ENCODE data around the gene SFXN3. TPM values are rescaled to one million over a fixed set of nuclear protein-coding genes. Genes with fewer than 3 reads are reported as not detected.

The SFXN3 gene
- total and polyA plus RNA-seq, 2 of the 13 experiments (the other 11 are each of a cell fraction or from before 2014, with no cell fraction given), result 16.8 to 71.5 TPM

DNA sequence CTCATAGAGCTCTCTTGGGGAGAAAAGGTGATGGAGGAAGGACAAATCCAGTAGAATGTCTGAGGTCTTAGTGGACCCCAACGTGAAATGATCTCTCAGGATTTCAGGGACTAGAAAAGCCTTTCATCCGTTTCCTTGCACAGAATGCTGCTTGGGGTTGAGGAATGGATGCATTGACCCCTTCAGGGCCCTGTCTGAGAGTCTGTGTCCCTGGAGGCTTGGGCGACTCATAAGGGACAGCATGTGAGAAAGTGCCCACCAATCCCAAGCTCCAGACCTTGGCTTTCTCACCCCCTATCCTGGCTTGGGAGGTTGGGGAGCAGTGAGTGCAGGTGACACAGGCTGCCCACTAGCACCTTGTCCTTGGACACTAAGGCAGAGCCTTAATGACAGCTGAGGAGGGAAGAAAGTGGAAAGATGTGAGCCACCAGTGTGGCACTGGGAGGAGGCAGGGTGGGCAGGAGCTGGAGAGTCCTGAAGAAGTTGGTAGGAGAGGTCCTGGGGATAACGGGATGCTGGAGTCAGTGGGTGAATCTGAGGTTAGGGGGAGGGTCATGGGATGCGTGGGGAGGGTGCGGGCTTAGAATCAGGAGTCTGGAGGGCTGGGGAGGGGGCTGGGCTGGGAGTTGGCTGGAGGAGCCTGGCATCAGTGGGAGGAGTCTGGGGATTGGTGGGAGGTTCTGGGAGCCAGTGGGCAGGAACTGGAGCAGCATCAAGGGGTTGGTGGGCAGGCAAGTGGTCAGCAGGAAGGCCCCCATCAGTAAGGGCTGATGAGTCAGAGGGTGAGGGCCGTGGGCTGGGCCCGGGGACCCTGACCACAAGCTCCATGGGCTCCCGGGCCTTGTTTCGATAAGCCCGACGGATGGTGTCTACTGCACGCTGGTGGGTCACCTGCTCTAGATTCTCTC is 22.9 kb upstream of the SFXN3 start (continued):
- TF ChIP-seq, protein P1, sequence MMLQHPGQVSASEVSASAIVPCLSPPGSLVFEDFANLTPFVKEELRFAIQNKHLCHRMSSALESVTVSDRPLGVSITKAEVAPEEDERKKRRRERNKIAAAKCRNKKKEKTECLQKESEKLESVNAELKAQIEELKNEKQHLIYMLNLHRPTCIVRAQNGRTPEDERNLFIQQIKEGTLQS (CRISPR knock-in tag; IDR thresholded peaks at IDR 0.05), result 0 out of 2 replicates have a peak, but pooled peaks have one; percentile 27
- TF ChIP-seq NFKBIZ (CRISPR knock-in tag; IDR thresholded peaks at IDR 0.05), result no peak
- no peak for TF ChIP-seq ZNF724P (CRISPR knock-in tag; IDR thresholded peaks at IDR 0.05; ENCODE audit: borderline replicate concordance)
- TF ChIP-seq RBFOX2 (IDR thresholded peaks at IDR 0.05; ENCODE audit: low read depth, low read length), result peak; percentile 27; the same call in 1 of the 2 replicates
- TF ChIP-seq TCF7 (IDR thresholded peaks at IDR 0.05; ENCODE audit: low read depth), result no peak
- TF ChIP-seq HNRNPLL (IDR thresholded peaks at IDR 0.05; ENCODE audit: low read depth, low read length, poor library complexity, severe bottlenecking), result peak; percentile 11
- no peak for TF ChIP-seq KLF12 (CRISPR knock-in tag; IDR thresholded peaks at IDR 0.05; ENCODE audit: borderline replicate concordance)
- TF ChIP-seq ZNF441 (CRISPR knock-in tag; IDR thresholded peaks at IDR 0.05; ENCODE audit: borderline replicate concordance), result no peak
- peak; percentile 59; the same call in 1 of the 2 replicates for TF ChIP-seq SSRP1 (CRISPR knock-in tag; IDR thresholded peaks at IDR 0.05)
- TF ChIP-seq ZNF138 (CRISPR knock-in tag; IDR thresholded peaks at IDR 0.05; ENCODE audit: low read depth), result no peak
- peak; percentile 62 for TF ChIP-seq RBM22 (optimal IDR thresholded peaks at IDR 0.05; ENCODE audit: low read length)

DNA sequence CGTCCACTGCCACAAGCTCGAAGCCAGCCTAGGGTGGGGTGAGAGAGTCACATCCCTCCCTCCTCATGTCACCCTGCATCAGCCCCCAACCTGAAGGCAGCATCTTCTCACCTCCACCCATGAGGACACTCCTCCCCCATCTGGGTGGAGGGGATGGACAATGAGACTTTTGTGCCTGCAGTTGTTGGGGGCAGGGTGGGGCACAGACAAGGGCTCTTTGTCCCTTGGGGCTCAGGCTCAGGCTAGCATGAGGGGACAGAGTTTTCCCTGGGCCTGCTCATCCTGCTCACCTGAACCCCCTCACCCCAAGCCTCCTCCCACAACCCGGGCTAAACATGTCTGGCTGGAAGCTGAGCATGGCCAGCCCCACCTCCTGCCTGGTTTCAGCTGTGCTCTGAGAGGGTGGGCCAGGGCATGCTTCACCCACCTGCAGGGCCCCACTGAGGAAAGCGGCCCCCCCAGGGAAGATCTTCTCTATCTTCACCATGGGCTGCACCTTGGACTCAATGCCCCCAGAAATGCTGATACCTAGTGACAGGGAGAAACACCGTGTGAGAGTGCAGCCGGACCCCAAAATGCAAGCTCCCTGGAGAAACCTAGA is 22.1 kb upstream of the SFXN3 start:
- peak overlapping the region; percentile 73 for H3K27ac ChIP-seq (ENCODE audit: extremely low read length, insufficient read depth, low read length)
- ChIA-PET POLR2A (interaction anchor here (0.8 to 7.1 kb wide), 3 partner anchors 9 to 24 kb away, joined by 3 to 124 read pairs (median 3); partner anchors contain the start of genes LZTS2, MRPL43 and TWNK), CTCF (ENCODE audit: low intra/inter-chr PET ratio, low total read pairs) (no interaction called here)
- no peaks in the 10 kb centered on the region for H3K9me3 ChIP-seq (ENCODE audit: low read length)
- no peaks in the 10 kb centered on the region for H3K79me2 ChIP-seq (ENCODE audit: insufficient read depth, low read length)
- ATAC-seq (peak; percentile 56), DNase-seq (ENCODE audit: low spot score) (peak; percentile 94), FAIRE-seq (peak; percentile 90)
- in situ Hi-C loops (cut with HindIII; ENCODE audit: extremely low pct_ligation_motif_present, low pct_unique_long_range_greater_than_20kb) (no loop called here), intact Hi-C loops (cut with micrococcal nuclease; ENCODE audit: unreplicated experiment) (no loop called here)
- H3K4me2 ChIP-seq (ENCODE audit: low read depth, low read length), result peak overlapping the region; percentile 61
- peaks cover 69% of the 10 kb centered on the region for H3K4me1 ChIP-seq (ENCODE audit: insufficient read depth, low read length)
- H3K27me3 ChIP-seq (ENCODE audit: control insufficient read depth in 1 of 2, insufficient read depth in 2 of 2, low read length in 2 of 2), result no peaks in the 10 kb centered on the region
- WGBS (ENCODE audit: low lambda C conversion rate), result 64% methylated on average over 3 of the region's 6 CpGs
- H3K4me3 ChIP-seq (replicated peaks in 1 of 3; ENCODE audit: insufficient read depth in 1 of 3, low read depth in 2 of 3, low read length in 3 of 3), result peak overlapping the region in 1 of 3 experiments; percentile 49; a peak in 1 of 6 replicates
- H4K20me1 ChIP-seq (ENCODE audit: insufficient read depth, low read length), result no peaks in the 10 kb centered on the region
- H3K9ac ChIP-seq (ENCODE audit: insufficient read depth, low read depth, low read length), result peak overlapping the region; percentile 43
- H3K36me3 ChIP-seq (replicated peaks in 1 of 2; ENCODE audit: control insufficient read depth in 1 of 2, insufficient read depth in 2 of 2, low read length in 2 of 2), result peaks cover 10 to 25% of the 10 kb centered on the region in 2 experiments; a peak in 4 of 5 replicates
- H2AFZ ChIP-seq (ENCODE audit: low read length), result no peak overlapping the region
- BruUV-seq (replicated peaks), result no TSS peak
- TF ChIP-seq SRSF1 (optimal IDR thresholded peaks at IDR 0.05; ENCODE audit: low read depth, low read length) (no peak), ZSCAN25 (CRISPR knock-in tag; IDR thresholded peaks at IDR 0.05) (no peak), SKI (IDR thresholded peaks at IDR 0.05; ENCODE audit: partially characterized antibody) (no peak), NAIF1 (CRISPR knock-in tag; IDR thresholded peaks at IDR 0.05; ENCODE audit: borderline replicate concordance) (no peak), FOXP1 (IDR thresholded peaks at IDR 0.05) (no peak), FOXP1 (CRISPR knock-in tag; IDR thresholded peaks at IDR 0.05) (peak; percentile 49; the same call in 1 of the 2 replicates), ESRRA (CRISPR knock-in tag; IDR thresholded peaks at IDR 0.05; ENCODE audit: low read depth) (no peak)
- TF ChIP-seq, protein P2, sequence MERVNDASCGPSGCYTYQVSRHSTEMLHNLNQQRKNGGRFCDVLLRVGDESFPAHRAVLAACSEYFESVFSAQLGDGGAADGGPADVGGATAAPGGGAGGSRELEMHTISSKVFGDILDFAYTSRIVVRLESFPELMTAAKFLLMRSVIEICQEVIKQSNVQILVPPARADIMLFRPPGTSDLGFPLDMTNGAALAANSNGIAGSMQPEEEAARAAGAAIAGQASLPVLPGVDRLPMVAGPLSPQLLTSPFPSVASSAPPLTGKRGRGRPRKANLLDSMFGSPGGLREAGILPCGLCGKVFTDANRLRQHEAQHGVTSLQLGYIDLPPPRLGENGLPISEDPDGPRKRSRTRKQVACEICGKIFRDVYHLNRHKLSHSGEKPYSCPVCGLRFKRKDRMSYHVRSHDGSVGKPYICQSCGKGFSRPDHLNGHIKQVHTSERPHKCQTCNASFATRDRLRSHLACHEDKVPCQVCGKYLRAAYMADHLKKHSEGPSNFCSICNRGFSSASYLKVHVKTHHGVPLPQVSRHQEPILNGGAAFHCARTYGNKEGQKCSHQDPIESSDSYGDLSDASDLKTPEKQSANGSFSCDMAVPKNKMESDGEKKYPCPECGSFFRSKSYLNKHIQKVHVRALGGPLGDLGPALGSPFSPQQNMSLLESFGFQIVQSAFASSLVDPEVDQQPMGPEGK (CRISPR knock-in tag; IDR thresholded peaks at IDR 0.05), result peak; percentile 95
- TF ChIP-seq, protein P3, sequence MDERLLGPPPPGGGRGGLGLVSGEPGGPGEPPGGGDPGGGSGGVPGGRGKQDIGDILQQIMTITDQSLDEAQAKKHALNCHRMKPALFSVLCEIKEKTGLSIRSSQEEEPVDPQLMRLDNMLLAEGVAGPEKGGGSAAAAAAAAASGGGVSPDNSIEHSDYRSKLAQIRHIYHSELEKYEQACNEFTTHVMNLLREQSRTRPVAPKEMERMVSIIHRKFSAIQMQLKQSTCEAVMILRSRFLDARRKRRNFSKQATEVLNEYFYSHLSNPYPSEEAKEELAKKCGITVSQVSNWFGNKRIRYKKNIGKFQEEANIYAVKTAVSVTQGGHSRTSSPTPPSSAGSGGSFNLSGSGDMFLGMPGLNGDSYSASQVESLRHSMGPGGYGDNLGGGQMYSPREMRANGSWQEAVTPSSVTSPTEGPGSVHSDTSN (CRISPR knock-in tag; IDR thresholded peaks at IDR 0.05), result no peak
